HG03575 (cell line): ENCODE measurements around the gene MRPL20.

Source experiments
- ATAC-seq: cut with Tn5 transposase; IDR thresholded peaks from one replicate; pipeline ENCODE4 v1.9.1; 2021; ENCODE audit not compliant: unreplicated experiment, insufficient number of reproducible peaks, low FRiP score; ENCODE audit errors: extremely low read depth

The MRPL20 gene

GRCh38 chr1:1356796-1357401, 50.2 kb downstream of the MRPL20 start:
- ATAC-seq = no peak

GRCh38 chr1:1356166-1356795, 50.8 kb downstream of the MRPL20 start:
- ATAC-seq = no peak

- ATAC-seq = no peak
Observed at GRCh38 chr1:1355416-1355815, 51.7 kb downstream of the MRPL20 start.

- no peak for ATAC-seq
Observed at GRCh38 chr1:1354271-1355247, 52.5 kb downstream of the MRPL20 start.

- ATAC-seq = no peak
Observed at GRCh38 chr1:1353389-1354151, 53.5 kb downstream of the MRPL20 start.

GRCh38 chr1:1352786-1353388, 54.2 kb downstream of the MRPL20 start:
- no peak for ATAC-seq
